Measurements from ENCODE around the gene GCFC2. TPM values are rescaled to one million over a fixed set of nuclear protein-coding genes. Genes with fewer than 3 reads are reported as not detected.

Gene GCFC2
- total RNA-seq, 1 experiment from 2014 or later, result 22.5 TPM

DNA sequence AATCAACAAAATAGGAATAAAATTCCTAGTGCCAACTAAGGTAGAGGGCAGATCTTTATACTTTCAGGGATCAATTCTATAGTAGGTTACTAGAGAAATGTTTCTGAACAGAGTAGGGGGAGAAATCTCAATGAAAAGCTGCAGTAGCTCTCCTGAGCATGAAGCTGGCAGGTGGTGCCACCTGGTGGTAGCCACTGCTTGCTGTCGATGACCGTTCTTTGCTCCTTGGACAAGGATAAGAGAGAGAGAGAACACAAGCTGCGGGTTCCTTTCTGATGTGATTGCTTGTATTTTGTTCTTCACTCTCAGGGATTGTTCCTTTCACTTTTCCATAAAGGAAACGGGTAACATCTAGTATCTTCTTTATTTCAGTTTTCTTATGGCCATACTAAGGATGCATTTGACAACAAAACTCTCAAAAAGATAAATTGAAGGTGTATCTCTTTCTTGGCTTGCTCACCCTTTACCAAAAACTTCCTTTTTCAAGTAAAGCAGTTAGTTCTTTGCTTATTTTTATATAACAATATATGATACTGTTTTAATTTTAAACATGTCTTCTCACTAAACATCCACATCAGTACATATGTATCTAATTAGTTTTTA lies 82.7 kb downstream of the GCFC2 start:
- H3K27ac Mint-ChIP-seq (ENCODE audit: unreplicated experiment), result no peak overlapping the region
- POLR2A ChIA-PET, result no interaction called here
- Histone ChIP-seq H3K4me1 (no peaks in the 10 kb centered on the region), H3K27me3 (replicated peaks; ENCODE audit: control insufficient read depth, insufficient read depth, low read length) (no peaks in the 10 kb centered on the region), H3K36me3 (ENCODE audit: control insufficient read depth, insufficient read depth, low read length) (no peaks in the 10 kb centered on the region), H3K4me3 (ENCODE audit: low read depth, low read length) (no peak overlapping the region), H3K9me3 (no peaks in the 10 kb centered on the region)
- H3K9me3 Mint-ChIP-seq (ENCODE audit: unreplicated experiment), result no peaks in the 10 kb centered on the region
- CTCF ChIA-PET, result interaction anchor here (0.5 to 1.5 kb wide), 13 partner anchors 9 to 429 kb away, joined by 3 to 16 read pairs (median 5); partner anchors contain the start of genes GCFC2, MRPL19 and TACR1
- H3K36me3 Mint-ChIP-seq (ENCODE audit: insufficient read depth, unreplicated experiment), result no peaks in the 10 kb centered on the region
- intact Hi-C loops (cut with micrococcal nuclease; ENCODE audit: unreplicated experiment), result loop anchor here (1.0 to 2.0 kb wide), 2 partner anchors 164 to 563 kb away; no protein-coding TSS in a partner anchor
- TF ChIP-seq, protein P1, sequence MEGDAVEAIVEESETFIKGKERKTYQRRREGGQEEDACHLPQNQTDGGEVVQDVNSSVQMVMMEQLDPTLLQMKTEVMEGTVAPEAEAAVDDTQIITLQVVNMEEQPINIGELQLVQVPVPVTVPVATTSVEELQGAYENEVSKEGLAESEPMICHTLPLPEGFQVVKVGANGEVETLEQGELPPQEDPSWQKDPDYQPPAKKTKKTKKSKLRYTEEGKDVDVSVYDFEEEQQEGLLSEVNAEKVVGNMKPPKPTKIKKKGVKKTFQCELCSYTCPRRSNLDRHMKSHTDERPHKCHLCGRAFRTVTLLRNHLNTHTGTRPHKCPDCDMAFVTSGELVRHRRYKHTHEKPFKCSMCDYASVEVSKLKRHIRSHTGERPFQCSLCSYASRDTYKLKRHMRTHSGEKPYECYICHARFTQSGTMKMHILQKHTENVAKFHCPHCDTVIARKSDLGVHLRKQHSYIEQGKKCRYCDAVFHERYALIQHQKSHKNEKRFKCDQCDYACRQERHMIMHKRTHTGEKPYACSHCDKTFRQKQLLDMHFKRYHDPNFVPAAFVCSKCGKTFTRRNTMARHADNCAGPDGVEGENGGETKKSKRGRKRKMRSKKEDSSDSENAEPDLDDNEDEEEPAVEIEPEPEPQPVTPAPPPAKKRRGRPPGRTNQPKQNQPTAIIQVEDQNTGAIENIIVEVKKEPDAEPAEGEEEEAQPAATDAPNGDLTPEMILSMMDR (IDR thresholded peaks at IDR 0.05; ENCODE audit: insufficient read depth in 1 of 2, low read depth in 1 of 2, low read length in 1 of 2, severe bottlenecking in 1 of 2, unreplicated experiment in 1 of 2), result peak; percentile 91 to 97
- DNase-seq, result peak; percentile 77 to 86
- H3K4me1 Mint-ChIP-seq (ENCODE audit: low read depth, unreplicated experiment), result peaks cover 9% of the 10 kb centered on the region
- H3K4me3 Mint-ChIP-seq (ENCODE audit: unreplicated experiment), result no peak overlapping the region
- BruUV-seq (replicated peaks), result no TSS peak
- peaks cover 10% of the 10 kb centered on the region for H3K27me3 Mint-ChIP-seq (ENCODE audit: insufficient read depth, unreplicated experiment)

DNA sequence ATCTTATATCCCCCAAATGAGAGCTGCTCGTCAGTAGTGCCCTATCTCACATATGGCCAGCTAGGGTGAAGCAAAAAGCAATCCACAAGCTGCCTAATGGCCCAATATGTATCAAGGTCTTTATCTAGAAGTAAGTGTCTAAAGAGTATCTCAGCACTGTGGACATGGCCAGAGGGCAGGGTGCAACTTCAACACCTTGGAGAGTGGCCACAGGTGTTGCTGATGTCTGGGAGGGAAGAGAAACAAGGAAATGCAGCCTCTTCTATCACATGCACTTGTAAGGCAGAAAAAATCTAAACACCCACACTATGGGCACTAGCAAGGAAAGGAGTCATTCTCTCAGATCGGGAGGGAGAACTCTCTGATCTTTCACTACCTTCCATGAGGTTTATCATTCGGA lies 87.8 kb downstream of the GCFC2 start:
- H3K27me3 Mint-ChIP-seq (ENCODE audit: insufficient read depth, unreplicated experiment), result peaks cover 24% of the 10 kb centered on the region
- Histone ChIP-seq H3K9me3 (no peaks in the 10 kb centered on the region), H3K4me1 (no peaks in the 10 kb centered on the region), H3K4me3 (ENCODE audit: low read depth, low read length) (no peak overlapping the region), H3K36me3 (ENCODE audit: control insufficient read depth, insufficient read depth, low read length) (no peaks in the 10 kb centered on the region), H3K27me3 (replicated peaks; ENCODE audit: control insufficient read depth, insufficient read depth, low read length) (no peaks in the 10 kb centered on the region)
- no TSS peak for BruUV-seq (replicated peaks)
- intact Hi-C loops (cut with micrococcal nuclease; ENCODE audit: unreplicated experiment), result no loop called here
- H3K36me3 Mint-ChIP-seq (ENCODE audit: insufficient read depth, unreplicated experiment), result no peaks in the 10 kb centered on the region
- no peak overlapping the region for H3K27ac Mint-ChIP-seq (ENCODE audit: unreplicated experiment)
- no peaks in the 10 kb centered on the region for H3K4me1 Mint-ChIP-seq (ENCODE audit: low read depth, unreplicated experiment)
- ChIA-PET CTCF (no interaction called here), POLR2A (no interaction called here)
- no peaks in the 10 kb centered on the region for H3K9me3 Mint-ChIP-seq (ENCODE audit: unreplicated experiment)
- no peak overlapping the region for H3K4me3 Mint-ChIP-seq (ENCODE audit: unreplicated experiment)
- DNase-seq, result no peak
- TF ChIP-seq, protein P1 (IDR thresholded peaks at IDR 0.05; ENCODE audit: insufficient read depth in 1 of 2, low read depth in 1 of 2, low read length in 1 of 2, severe bottlenecking in 1 of 2, unreplicated experiment in 1 of 2), result no peak

DNA sequence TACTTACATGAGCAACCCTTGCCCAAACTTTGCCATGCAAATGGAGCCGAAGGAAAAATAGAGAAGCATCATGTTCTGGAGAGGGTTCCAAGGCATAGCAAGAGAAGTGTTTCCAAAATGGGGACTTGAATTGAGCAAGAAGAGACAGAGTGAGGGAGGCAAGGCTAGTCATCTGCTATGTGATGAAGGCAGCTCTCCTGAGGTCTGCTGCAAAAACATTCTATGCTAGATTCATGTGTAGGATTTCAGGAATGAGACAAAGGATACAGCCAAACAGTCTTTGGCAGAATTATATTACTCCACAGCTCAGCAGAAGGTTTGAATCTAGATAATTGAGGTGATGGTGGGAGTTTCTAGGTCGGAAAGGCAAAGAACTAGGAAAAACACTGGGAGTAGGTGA lies 88.2 kb downstream of the GCFC2 start:
- H3K36me3 Mint-ChIP-seq (ENCODE audit: insufficient read depth, unreplicated experiment), result no peaks in the 10 kb centered on the region
- H3K4me3 ChIP-seq (ENCODE audit: low read depth, low read length), result no peak overlapping the region
- no peak for DNase-seq
- no peaks in the 10 kb centered on the region for H3K27me3 ChIP-seq (replicated peaks; ENCODE audit: control insufficient read depth, insufficient read depth, low read length)
- BruUV-seq (replicated peaks), result no TSS peak
- H3K9me3 Mint-ChIP-seq (ENCODE audit: unreplicated experiment), result no peaks in the 10 kb centered on the region
- TF ChIP-seq, protein P1 (IDR thresholded peaks at IDR 0.05; ENCODE audit: insufficient read depth in 1 of 2, low read depth in 1 of 2, low read length in 1 of 2, severe bottlenecking in 1 of 2, unreplicated experiment in 1 of 2), result no peak
- peaks cover 24% of the 10 kb centered on the region for H3K27me3 Mint-ChIP-seq (ENCODE audit: insufficient read depth, unreplicated experiment)
- no peak overlapping the region for H3K27ac Mint-ChIP-seq (ENCODE audit: unreplicated experiment)
- H3K4me1 Mint-ChIP-seq (ENCODE audit: low read depth, unreplicated experiment), result no peaks in the 10 kb centered on the region
- H3K9me3 ChIP-seq, result no peaks in the 10 kb centered on the region
- intact Hi-C loops (cut with micrococcal nuclease; ENCODE audit: unreplicated experiment), result no loop called here
- CTCF ChIA-PET, result no interaction called here
- POLR2A ChIA-PET, result no interaction called here
- H3K36me3 ChIP-seq (ENCODE audit: control insufficient read depth, insufficient read depth, low read length), result no peaks in the 10 kb centered on the region
- H3K4me3 Mint-ChIP-seq (ENCODE audit: unreplicated experiment), result no peak overlapping the region
- no peaks in the 10 kb centered on the region for H3K4me1 ChIP-seq
